Ramos (cell line): Measurements from ENCODE around the gene PIP5K1B.

ENCODE experiments used
- in situ Hi-C: fragments of 300-500 bp; cut with MboI; formaldehyde crosslinking; loops from one replicate; pipeline ENCODE4 v1.14.3; 2022; ENCODE audit warnings: low sequenced_read_pairs; ENCODE audit not compliant: unreplicated experiment

PIP5K1B gene

DNA sequence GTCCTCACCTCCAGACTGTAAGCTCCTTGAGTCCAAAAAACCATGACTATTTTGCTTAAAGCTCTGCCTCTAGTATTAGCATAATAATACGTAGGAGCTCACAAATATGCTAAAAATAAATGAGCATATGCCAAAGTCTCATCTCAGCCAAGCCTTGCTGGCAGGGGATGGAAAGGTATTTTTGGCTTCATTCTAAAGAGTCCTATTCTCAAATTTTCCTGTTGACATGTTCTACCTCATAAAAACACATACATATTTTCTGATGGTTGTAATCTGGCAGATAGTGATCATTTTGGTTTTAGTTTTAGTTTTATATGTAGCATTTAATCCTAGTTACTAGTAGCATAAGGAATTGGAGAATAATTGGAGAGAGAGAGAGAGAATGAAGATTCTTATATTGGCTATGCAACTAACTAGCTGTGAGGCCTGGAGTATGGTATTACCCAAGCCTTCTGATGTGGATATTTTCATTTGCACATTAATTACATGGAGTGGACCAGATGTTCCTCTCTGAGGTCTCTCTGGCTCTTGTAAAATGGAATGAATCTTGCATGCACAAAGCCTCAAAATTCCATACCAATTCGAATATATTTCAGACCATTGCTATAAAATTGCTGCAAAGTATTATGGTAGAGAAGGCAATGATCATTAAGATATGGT, 55.8 kb downstream of the PIP5K1B start:
- in situ Hi-C loops, result no loop called here

DNA sequence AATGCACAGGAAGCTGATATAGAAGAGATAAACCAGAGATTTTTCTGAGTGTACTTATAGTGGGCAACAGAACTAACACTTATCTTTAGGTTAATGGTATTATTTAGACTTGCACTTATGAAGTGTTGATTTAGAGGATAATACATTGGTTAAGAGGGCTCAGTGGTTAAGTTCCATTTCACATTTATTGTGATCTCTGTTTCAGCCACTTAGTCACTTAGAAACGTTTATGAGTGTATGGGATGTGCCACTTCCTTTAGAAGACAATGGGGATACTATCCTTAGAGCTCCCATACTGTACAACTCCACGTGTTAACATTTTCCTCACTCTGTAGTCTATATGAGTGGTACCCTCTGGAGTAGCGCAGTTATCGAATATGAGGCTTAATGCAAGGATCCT, 57.5 kb downstream of the PIP5K1B start:
- in situ Hi-C loops, result no loop called here

DNA sequence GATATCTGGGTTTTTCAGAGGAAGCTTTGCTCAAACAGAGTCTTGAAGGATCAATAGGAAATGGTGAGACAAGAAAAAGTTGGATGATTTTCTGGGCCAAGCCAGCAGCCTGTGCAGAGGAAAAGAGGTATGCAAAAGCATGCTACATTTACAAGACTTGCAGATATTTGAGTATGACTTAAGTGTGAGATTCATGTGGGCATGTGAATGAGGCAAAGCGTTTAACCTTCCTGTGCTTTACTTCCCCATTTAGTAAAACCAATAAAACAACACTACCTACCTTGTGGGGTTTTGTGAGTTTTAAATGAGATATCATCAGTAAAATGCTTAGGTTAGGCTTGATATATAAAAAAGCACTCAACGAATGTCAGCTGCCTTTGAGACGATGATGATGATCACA, 58.1 kb downstream of the PIP5K1B start:
- in situ Hi-C loops, result no loop called here

DNA sequence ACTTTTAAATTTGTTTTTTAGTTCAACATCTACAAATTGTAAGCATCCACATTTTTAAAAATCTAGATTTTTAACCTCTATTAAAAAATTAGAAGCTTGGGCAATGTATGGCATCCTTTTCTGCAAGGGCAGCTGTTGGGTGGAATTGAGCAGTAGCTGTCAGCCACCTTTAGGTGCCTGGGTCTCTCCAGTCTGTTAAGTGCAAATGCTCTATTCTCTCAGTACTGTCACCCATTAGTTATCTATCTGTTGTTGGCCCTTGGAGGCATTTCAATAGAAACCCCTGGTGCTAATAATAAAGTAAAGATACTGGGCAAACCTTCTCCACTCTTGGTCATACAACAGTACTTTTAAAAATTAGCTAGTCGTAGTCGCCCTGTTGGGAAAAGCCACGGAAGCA, 63.6 kb downstream of the PIP5K1B start:
- in situ Hi-C loops, result no loop called here

DNA sequence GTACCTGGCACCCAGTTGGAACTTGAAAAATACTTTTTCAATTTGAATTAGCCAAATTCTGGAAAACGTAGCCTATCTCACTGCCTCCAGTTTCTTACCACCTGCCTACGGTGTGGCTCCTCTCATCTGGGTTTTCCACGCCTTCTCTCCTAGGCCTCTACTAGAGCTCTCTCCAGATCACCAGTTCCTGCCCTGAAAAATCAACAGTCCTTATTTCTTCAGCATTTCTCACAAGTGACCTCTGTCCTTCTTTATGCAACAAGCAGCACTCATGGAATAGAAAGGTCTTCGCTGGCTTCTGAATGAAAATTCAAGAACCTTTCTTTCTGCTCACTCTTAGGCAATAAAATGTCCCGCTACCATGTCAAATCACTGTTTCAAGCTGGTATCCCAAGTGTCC, 64.8 kb downstream of the PIP5K1B start:
- in situ Hi-C loops, result no loop called here

DNA sequence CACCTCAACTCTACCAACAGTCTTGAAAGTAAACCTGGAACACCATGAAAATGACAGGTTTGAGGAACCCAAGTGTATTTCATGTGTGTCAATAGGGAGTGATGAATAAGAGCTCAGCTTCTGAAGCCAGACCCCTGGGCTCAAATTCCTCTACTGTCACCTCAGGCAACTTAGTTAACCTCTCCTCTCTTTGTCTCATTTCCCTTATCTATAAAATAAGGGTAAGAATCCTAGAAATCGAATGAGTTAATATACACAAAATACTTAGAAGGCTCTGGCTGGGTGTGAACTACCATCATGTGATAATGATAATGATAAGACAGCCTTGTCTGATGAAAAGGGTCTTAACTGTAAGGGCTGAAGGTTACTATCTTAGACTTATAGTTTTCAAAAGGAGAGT, 66.3 kb downstream of the PIP5K1B start:
- in situ Hi-C loops, result no loop called here

DNA sequence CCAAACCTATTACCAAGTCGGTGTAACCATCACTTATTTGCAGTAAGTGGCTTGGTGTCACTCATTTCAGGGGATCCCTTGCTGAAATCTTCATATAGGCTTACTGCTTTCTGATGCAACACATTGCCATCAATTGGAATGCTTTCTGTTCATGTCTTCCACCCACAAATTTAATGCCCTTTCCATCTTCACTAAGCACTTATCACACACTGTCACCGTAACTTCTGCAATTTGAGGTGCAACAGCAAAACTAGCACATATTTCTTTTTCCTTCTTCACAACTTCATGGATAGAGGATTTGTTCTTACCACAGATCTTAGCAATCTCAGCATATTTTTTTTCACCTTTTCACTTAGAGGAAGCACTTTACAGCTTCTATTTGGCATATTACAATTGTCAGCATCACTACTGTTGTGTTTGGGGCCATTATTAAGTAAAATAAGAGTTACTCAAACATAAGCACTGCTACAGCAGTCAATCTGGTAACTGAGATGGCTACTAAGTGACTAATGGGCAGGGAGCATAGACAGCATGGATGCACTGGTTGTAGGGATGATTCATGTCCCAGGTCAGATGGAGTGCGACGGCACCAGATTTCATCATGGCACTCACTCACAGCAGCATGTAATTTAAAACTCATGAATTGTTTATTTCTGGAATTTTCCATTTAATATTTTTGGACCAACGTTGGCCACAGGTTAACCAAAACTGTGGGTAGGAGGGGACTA, 70.1 kb downstream of the PIP5K1B start:
- in situ Hi-C loops, result no loop called here

DNA sequence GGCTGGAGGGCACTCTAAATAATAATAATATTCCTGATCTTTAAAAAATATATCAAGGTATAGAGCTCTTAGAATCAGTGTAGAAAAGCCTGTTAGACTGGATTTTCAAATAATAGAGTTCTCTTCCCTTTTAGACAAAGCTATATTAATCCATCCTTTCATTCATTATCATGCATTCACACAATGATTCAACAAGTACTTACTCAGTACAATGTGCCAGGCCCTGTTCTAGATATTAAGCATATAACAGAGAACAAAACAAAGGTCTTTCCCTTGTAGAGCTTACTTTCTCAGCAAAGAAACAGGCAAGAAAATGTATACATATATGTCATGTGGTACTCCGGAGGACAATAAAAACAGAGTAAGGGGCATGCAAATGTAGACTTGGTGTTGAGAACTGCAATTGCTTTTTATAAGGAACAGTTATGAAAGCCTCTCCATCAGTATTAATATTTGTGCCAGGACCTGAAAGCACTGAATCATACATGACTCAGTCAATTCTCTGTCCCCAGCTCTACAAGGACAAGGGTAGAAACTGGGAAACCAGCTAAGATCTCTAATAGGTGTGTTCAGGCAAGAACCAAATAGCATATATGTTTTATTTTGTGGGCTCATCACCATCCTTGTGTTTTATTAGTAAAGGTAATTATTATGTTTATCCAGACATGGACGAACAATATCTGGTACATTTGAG, 72.2 kb downstream of the PIP5K1B start:
- in situ Hi-C loops, result no loop called here

DNA sequence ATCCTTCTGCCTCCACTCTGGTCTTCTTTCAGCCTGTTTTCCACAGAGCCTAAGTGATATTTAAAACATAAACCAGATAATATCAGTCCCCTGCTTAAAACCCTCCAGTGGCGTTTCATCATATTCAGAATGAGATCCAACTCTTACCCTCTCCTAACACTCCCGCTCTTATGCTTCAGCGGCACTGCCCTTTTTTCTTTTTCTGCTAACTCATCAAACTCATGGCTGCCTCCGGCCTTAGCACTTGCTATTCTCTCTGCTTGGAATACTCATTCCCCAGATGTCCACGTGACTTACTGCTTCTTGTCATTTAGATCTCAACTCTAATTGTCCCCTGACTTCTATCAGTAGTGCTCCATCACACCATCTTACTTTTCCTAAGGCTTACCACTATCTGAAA, 73.6 kb downstream of the PIP5K1B start:
- in situ Hi-C loops, result no loop called here

DNA sequence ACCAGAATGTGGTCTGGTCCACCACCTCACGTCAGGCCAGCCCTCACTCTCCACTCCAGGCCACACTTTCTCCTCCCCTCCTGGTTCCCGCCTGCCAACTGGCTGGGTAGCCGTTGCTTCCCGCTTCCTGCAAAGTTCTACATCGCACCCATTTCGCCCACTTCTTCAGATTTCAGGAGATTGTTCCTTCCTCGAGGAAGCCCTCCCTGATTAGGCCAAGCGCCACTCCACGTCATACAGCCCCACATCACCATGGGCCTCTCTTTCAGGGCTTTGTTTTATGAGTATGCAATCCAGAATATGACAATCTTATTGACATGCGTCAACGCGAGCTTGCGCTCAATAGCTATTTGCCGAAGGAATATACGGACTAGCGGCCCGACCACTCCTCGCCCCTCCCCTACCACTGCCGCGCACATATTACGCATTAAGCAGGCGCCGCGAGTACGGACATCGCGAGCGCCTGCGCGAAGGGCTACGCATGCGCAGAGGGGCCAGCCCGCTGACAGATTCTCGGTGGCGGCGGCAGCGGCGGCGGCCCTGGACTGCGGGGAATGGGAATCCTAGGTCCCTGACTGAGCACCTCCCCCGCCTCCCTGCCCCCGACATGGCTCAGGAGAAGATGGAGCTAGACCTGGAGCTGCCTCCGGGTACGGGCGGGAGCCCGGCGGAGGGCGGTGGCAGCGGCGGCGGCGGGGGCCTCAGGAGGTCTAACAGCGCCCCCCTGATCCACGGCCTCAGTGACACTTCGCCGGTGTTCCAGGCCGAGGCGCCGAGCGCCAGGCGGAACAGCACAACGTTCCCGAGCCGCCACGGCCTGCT, 74.7 kb downstream of the PIP5K1B start:
- in situ Hi-C loops, result loop anchor here (10.0 kb wide), 1 partner anchor 195 kb away; no protein-coding TSS in a partner anchor

DNA sequence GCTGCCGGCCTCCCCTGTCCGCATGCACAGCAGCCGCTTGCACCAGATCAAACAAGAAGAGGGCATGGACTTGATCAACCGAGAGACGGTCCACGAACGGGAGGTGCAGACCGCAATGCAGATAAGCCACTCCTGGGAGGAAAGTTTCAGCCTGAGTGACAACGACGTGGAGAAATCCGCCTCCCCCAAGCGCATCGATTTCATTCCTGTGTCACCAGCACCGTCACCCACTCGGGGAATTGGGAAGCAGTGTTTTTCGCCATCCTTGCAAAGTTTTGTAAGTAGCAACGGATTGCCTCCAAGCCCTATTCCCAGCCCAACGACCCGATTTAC, 75.3 kb downstream of the PIP5K1B start:
- in situ Hi-C loops, result loop anchor here (10.0 kb wide), 1 partner anchor 196 kb away; no protein-coding TSS in a partner anchor

DNA sequence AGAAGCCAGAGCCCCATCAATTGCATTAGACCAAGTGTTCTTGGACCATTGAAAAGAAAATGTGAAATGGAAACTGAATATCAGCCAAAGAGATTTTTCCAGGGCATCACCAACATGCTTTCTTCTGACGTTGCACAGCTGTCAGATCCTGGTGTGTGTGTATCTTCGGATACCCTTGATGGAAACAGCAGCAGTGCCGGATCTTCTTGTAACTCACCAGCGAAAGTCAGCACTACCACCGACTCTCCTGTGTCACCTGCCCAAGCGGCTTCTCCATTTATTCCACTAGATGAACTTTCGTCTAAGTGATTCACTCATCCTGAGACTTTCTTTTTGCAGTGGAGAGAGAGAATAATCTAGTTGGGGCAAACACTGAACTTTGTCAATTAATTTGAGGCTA, 75.7 kb downstream of the PIP5K1B start:
- in situ Hi-C loops, result loop anchor here (10.0 kb wide), 1 partner anchor 196 kb away; no protein-coding TSS in a partner anchor

DNA sequence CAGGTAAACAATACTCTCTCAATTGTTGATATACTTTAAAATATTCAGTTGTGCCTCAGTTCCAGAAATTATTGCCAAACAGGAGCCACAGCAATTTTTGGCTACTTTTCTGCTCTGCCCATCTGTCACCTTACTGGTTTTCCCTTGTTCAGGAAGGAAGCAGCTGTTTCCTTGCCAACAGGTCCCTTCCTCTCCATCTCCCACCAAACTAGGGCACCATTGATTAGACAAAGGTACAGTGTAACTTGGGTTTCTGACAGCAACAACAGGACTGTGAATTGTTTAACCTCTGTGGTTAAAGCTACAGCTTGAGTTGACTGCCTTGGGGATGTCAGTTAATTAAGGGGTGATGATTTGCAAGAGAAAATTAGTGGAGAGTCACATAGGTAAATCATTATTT, 76.9 kb downstream of the PIP5K1B start:
- in situ Hi-C loops, result loop anchor here (10.0 kb wide), 1 partner anchor 197 kb away; no protein-coding TSS in a partner anchor

DNA sequence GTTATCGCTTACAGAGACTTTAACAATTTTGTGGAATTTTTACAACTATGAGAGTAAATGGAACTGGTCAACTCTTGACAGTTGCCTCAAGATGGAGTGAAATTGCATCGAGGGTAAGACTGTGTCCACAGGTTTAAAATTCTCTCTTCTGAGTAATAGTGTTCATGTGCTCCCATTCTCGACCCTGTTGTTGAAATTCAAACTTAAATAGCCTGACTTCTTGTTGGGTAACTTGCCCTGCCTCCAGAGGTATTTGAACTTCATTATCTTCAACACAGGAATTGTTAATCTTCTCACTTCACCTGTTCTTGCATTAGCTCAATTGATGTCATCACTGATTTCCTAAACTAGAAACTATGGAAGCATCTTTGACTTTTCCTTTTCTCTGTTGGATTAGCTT, 77.5 kb downstream of the PIP5K1B start:
- in situ Hi-C loops, result loop anchor here (10.0 kb wide), 1 partner anchor 198 kb away; no protein-coding TSS in a partner anchor

DNA sequence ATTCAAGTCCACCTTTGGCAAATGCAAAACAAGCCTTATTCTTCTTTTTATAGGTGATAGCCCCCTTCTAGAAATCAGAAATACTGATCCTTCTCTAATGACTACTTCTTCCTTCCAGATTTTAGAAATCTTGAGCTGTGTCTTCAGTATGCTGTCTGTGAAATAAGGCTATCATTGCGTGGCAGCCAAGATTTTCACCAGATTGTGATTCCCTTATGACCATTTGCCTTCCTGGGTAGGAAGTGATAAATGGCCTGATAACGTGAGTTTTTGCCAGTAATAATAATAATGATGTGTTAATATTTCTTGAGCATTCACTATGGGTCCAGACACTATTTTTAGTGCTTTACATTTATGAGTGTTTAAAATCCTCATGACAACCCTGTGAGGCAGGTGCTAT, 80.9 kb downstream of the PIP5K1B start:
- in situ Hi-C loops, result loop anchor here (10.0 kb wide), 1 partner anchor 201 kb away; no protein-coding TSS in a partner anchor

DNA sequence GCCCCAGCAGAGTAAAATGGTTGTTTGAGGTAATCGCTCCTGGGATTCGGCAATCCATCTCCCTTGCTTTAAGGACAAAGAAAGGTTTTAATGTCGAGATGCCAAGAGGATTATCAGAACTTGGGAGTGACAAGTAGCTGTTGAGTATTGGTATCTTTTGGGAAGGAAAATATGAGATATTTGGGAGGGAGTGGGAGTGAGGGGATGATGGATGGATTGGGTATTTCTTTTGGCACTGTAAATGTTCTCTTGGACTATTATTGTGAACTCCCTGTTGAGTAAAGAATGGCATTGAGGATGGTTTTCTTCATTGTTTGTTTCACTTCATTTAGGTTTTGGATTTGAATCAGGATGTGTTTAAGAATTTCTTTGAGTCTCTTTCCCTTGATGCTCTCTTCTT, 86.1 kb downstream of the PIP5K1B start:
- in situ Hi-C loops, result no loop called here

DNA sequence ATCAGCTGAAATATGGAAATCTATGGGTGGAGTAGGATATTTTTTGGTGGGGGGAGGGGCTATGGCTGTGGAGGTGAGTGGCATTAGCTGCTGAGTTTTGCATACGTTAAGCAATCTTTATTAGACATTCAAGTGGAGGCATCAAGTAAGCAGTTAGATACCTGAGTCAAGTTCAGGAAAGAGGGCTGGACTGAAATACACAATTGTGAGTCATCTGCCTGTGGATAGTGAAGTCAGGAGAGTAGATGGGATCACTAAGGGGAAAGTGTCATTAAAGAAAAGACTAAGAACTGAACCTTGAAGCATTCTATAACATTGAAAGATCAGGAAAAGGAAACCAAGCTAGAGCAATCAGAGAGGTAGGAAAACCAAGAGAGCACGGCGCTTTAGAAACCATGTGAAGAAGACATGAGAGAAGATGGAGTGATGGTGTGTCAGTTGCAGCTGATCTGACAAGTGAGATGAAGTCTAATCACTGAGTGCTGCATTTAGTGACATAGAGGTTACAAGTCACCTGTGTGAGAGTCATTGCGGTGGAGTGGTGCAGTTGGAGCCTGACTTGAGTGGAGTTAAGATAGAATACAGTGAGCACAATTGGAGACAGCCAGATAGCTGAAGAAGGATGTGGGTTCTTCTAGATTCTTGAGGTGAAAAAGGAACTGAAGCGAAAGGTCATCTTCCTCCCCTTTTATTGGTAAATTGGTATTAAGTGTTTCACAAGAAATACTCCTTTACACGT, 88.7 kb downstream of the PIP5K1B start:
- in situ Hi-C loops, result no loop called here

DNA sequence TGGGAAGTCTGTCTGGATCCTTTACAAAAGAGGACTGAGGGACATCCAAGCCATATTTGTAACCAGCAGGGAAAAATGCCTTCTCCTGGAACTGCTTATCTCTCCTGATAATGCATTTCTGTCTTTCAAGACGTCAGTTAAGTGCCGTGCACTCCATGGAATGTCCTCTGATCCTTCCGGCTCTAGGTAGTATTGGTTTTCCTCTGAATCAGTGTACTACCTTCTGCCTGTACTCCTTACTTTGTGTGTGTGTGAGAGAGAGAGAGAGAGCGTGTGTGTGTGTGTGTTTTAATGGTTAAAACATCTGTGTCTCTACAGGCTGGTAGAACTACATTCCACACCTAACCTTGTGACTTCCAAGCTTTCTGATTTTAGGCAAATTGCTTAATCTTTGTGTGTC, 89.9 kb downstream of the PIP5K1B start:
- in situ Hi-C loops, result no loop called here

DNA sequence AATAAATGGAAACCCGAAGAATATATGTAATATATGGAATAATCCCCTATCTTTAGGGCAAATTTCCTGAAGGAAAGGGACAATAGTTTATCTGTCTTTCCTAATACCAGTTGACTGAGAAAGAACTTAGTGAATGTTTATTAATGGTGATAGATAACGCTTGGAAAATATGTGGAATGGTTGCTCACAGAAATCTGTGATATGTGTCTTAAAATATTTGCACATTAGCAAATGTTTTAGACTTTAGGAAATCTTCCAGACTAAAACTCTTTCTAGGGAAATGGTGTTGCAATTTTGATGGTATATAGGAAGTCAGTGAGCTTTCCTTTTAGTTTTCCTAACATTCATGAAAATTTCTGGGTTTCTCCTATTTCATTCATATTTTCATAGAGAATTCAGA, 90.4 kb downstream of the PIP5K1B start:
- in situ Hi-C loops, result no loop called here

DNA sequence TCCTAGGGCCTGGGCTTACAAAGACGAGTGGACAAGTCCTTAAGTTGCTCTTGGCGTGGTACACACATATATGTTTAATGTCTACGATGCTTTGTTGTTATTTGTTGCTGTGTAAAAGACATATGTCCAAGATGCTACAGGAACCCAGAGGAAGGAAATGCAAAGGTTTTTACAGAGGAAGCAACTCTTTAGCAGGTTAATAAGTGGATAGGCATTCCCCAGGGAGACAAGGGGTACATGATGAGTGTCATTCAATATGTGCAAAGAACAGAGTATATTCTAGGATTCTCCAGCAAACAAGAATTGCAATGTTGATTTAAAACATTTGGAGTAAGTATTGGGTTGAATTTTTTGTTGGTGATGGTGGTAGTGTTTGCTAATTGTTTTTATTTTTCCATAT, 92.1 kb downstream of the PIP5K1B start:
- in situ Hi-C loops, result no loop called here
